NCI-H2107 treated with DMSO at 0.1 percent for 48 hours (cell line): ENCODE results near the gene BCL2L13.
A peak's percentile ranks its signal among the peaks of the same experiment; 100 is the strongest.

ENCODE experiments used
- DNase-seq: peaks from one replicate; lab custom pipeline; 2025; ENCODE audit not compliant: unreplicated experiment; lab: John Stamatoyannopoulos, UW

Gene BCL2L13, protein sequence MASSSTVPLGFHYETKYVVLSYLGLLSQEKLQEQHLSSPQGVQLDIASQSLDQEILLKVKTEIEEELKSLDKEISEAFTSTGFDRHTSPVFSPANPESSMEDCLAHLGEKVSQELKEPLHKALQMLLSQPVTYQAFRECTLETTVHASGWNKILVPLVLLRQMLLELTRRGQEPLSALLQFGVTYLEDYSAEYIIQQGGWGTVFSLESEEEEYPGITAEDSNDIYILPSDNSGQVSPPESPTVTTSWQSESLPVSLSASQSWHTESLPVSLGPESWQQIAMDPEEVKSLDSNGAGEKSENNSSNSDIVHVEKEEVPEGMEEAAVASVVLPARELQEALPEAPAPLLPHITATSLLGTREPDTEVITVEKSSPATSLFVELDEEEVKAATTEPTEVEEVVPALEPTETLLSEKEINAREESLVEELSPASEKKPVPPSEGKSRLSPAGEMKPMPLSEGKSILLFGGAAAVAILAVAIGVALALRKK

GRCh38 chr22:17638432-17639246, at the start of gene BCL2L13:
TSS of gene BCL2L13 (plus strand) at chr22:17638757. CDS start at chr22:17655712, 16,955 bp downstream.
- peak; percentile 34 for DNase-seq

DNA sequence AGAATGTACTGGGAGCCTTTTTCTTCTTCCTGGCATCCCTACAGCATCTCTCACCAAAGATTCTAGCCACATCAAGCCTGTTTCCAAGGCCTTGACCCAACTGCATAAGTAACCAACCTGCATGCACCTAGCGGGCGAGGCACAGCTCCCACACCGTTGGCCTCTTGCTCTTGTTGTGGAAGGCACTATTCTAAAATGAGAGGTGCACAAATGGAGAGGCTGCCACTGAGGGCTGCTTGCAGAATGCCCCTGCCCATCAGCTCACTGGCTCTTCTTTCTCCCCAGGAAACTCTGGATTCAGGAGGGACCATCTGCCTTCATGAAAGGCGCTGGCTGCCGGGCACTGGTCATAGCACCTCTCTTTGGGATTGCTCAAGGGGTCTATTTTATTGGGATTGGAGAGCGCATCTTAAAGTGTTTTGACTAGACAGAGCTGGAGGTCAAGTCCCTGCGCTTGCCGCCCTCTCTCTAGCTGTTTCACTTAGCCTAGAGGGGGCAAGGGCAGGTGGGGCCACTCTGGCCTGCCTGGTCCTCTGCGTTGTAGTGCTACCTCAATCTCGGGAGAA, 48.7 kb upstream of the BCL2L13 start:
- DNase-seq: no peak

GRCh38 chr22:17590586-17590985, 48.0 kb upstream of the BCL2L13 start:
- DNase-seq: no peak

DNA sequence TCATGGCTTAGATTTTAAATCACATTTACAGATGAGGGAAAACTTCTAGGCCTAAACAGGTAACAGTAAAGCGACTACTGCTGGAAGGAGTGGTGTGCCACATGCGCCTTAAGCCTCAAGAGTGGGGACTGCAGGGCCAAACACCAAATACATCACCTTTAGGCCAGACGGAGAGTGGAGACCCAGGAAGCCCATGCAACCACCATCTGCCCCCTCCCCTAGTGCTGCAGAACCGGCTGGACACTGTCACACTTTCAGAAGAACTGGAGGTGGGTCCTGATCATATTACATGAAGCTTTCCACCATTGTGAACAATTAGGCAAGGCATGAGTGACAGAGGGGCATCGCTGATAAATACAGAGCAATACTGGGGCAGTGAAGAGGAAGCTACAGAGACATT, 46.4 kb upstream of the BCL2L13 start:
- no peak for DNase-seq

- DNase-seq: no peak
Observed at GRCh38 chr22:17596226-17596625, 42.3 kb upstream of the BCL2L13 start.

DNA sequence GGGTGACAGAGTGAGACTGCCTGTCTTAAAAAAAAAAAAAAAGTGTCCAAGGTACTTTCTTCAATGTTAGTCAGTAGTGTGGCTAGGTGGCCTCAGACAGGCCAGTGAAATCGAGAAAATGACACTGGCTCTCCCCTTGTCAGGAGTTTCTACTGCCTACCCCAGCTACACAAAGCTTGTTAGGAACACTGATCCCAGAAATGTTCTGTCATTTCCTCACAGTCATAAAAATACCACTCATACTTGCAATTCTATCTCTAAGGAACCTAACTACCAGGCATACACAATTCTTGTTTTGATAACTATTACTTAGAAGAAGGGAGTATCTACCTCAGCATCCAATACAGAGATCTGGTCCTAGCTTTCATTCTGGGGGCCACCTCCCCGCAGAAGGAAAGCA, 41.3 kb upstream of the BCL2L13 start:
- no peak for DNase-seq

- no peak for DNase-seq
Observed at GRCh38 chr22:17598318-17598717, 40.2 kb upstream of the BCL2L13 start.

DNA sequence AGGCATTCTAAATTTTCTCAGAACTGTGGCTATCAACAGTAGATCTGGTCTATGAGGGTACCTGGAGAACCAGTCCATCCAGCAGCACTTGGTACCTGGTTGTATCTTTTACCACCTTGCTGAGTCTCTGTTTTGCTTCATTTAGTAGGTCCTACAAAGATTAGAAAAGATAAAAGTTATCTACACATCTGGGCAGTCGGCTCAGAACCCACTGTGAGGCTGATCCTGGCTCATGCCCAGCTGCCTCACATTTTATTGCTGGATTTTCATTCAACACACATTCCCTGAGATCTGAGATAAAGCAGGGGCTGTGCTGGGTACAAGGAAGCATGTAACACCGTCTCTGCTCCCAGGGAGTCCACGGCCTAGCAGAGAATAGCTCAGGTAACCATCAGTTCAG, 37.5 kb upstream of the BCL2L13 start:
- DNase-seq: no peak

GRCh38 chr22:17603668-17604067, 34.9 kb upstream of the BCL2L13 start:
- DNase-seq: no peak

- DNase-seq: no peak
Observed at GRCh38 chr22:17606496-17606895, 32.1 kb upstream of the BCL2L13 start.

DNA sequence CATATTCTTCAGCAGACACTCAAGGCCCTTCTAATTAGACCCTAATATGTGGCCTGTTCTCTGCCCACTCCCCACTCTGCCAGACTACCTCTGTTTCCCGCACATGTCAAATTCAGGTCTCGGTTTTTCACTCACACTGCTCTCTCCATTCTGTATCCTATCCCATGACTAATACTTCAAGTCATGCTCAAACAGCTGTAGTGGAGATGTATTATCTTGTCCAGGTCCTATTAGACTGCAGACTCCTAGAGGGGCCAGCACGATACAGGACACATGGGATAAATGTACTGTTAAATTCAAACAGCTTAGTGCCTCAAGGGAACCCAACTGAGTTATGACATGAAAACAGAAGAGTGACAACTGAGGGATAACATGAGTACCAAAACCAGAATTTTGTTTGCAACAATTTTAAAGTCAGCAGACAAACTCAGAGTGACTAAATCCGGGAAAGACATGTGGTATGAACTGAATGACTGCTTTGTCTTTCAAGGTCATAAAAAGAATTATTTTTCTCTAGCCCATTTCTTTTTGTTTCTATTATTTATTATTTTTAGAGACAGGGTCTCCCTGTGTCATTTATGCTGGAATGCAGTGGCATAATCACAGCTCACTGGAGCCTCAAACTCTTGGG, 30.6 kb upstream of the BCL2L13 start:
- DNase-seq: no peak

DNA sequence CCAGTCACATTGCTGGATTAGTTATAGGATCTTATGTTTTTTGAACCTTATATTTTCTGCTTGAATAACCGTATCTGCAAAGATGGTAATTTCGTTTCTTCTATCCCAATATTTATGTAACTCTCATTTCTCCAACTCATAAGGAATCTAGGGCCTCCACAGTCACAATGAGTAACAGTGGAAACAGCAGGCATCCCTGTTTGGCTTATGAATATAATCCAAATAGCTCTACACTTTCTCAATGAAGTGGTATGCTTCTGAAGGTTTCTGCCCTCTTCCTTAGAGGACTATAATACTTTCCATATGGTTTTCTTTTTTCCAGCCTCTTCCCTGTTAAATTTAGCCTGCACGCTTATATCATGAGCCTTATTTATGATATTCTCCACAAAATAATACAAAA, 26.5 kb upstream of the BCL2L13 start:
- DNase-seq: no peak

GRCh38 chr22:17613280-17613679, 25.3 kb upstream of the BCL2L13 start:
- no peak for DNase-seq

DNA sequence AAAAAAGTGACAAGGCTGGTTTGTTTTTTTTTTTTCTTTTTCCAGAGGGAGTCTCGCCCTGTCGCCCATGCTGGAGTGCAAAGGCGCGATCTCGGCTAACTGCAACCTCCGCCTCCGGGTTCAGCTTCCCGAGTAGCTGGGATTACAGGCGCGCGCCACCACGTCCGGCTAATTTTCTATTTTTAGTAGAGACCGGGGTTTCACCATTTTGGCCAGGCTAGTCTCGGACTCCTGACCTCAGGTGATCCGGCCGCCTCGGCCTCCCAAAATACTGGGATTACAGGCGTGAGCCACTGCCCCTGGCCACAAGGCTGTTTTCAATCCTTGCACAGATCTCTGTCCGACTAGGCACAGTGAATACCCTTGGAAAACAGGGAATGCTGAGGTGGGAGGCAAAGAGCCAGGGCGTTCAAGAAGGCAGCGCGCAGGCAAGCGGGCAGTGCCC, 10.6 kb upstream of the BCL2L13 start:
- no peak for DNase-seq

GRCh38 chr22:17628406-17629172, 10.0 kb upstream of the BCL2L13 start, which contains the start of gene ATP6V1E1:
TSS of gene ATP6V1E1 (minus strand) at chr22:17628749. CDS start at chr22:17628635, 114 bp downstream.
- peak; percentile 76 for DNase-seq

DNA sequence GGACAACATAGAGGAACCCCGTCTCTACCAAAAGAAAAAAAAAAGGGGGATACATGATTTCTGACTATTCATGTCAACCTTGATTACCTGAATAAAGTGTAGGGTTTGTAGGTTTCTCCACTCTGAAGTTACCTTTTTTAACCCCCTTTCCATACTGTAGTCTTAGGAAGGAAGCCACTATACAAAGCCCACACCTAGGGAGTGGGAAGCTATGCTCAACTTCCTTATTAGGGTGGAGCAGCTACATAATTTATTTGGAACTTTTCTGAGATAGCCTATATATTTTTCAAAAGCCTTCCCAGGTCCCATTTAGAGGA, 9.4 kb upstream of the BCL2L13 start:
- DNase-seq: no peak

GRCh38 chr22:17629641-17630040, 8.9 kb upstream of the BCL2L13 start:
- no peak for DNase-seq

GRCh38 chr22:17631076-17631565, 7.4 kb upstream of the BCL2L13 start:
- DNase-seq: no peak

- no peak for DNase-seq
Observed at GRCh38 chr22:17633217-17633997, 5.2 kb upstream of the BCL2L13 start.

GRCh38 chr22:17633998-17634323, 4.6 kb upstream of the BCL2L13 start:
- no peak for DNase-seq
